ENCODE results near the gene DOCK3.
"Not testable (repeated sequence)": the region's sequence is repeated elsewhere in the genome, so short reads cannot be mapped to it uniquely, and the experiment has no call there.

DOCK3 gene

DNA sequence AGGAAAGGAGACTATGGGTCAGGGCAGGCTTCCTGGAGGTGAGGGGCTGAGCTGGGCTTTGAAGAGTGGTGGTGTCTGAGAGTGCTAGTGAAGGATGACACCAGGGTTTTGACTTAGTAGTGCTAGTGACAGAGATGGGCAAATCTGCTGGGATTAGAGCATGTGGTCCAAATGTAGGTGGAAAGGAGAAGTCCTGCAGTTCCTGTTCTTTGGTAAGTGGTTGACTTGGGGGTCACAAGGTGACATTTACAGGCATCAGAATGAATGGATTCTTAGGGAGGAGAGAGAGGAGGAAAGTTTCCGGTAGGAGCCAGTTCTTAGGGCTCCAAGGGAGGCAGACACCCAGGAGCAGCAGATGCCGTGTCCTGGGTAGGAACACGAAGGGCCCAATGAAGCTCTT is 796 bp upstream of the DOCK3 start:
- no peak overlapping the region for H3K4me3 ChIP-seq (ENCODE audit: control insufficient read depth, low read depth, low read length)
- TF ChIP-seq, protein P1, sequence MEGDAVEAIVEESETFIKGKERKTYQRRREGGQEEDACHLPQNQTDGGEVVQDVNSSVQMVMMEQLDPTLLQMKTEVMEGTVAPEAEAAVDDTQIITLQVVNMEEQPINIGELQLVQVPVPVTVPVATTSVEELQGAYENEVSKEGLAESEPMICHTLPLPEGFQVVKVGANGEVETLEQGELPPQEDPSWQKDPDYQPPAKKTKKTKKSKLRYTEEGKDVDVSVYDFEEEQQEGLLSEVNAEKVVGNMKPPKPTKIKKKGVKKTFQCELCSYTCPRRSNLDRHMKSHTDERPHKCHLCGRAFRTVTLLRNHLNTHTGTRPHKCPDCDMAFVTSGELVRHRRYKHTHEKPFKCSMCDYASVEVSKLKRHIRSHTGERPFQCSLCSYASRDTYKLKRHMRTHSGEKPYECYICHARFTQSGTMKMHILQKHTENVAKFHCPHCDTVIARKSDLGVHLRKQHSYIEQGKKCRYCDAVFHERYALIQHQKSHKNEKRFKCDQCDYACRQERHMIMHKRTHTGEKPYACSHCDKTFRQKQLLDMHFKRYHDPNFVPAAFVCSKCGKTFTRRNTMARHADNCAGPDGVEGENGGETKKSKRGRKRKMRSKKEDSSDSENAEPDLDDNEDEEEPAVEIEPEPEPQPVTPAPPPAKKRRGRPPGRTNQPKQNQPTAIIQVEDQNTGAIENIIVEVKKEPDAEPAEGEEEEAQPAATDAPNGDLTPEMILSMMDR (IDR thresholded peaks at IDR 0.05; ENCODE audit: control insufficient read depth, insufficient read depth, low read depth, low read length, missing control alignments) = no peak
- no peak for DNase-seq (ENCODE audit: low read depth)

DNA sequence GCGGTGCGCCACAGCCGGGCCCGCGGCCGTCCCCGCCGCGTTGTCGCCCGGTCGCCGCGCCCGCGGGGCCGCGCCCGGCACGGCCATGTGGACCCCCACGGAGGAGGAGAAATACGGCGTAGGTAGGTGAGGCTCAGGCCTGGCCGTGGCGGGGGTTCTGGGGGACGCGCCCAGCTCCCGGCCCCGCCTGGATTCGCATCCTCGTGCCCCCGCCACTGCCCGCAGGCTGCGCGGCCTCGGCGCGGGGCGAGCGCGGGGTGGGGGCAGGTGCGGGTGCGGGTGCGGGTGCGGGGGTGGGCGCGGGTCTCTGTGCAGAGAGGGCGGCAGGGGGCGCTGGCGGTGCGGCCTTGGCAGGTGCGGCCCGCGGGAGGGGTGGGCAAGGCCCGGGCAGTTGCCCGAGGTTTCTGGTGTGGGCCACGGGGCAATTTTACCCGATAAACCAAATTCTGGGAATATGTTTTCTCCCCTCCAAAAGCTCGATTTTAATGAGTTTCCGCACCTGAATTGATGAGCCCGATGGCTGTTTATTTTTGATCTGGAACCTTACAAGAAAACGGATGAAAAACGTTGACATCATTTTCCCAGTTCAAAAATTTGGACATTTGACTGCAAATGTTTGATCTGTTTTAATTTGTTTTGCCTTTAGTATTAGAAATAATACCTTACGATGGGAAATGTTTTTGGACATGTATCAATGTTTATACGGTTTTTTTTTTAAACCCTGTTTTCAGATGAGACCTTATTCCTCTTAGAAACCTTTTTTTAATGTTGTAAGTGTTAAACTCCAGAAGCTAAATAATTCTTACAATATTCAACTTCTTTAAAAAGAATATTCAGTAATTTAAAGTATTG is 678 bp downstream of the DOCK3 start:
- TF ChIP-seq, protein P1 (IDR thresholded peaks at IDR 0.05; ENCODE audit: control insufficient read depth, insufficient read depth, low read depth, low read length, missing control alignments) = no peak
- H3K4me3 ChIP-seq (ENCODE audit: control insufficient read depth, low read depth, low read length) = no peak overlapping the region; the same call in 1 of the 2 replicates
- DNase-seq (ENCODE audit: low read depth) = no peak

DNA sequence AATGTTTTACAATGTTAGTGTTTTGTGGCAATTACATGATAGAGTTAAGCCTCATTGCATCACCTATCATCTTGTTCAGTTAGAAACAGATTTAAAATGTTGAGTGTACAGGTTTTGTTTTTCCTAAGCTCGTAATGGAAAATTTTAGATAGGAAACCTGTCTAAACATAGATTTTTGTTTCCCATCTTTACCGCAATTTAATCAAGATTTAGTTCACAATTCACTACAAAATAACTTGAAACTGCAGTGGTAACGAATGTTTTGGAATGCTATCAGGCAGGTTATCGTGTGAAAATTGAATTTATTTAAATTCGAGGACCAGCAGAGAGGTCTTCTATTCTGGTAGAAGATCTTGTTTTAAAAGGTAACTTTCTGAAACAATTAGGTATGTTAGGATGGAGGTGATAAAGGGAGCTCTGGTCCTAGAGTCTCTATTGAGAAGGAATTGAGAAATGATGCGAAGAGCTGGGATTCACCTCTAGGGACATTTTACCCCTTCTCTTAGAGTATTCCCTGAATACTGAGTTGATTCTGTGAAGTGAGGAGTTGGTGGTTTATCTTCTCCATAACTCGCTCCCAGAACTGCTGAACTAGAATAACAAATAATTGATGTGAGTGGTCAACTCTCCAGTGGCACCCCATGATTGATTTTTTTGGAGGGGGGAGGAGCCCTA is 1.4 kb downstream of the DOCK3 start:
- TF ChIP-seq, protein P1 (IDR thresholded peaks at IDR 0.05; ENCODE audit: control insufficient read depth, insufficient read depth, low read depth, low read length, missing control alignments) = no peak
- H3K4me3 ChIP-seq (ENCODE audit: control insufficient read depth, low read depth, low read length) = no peak overlapping the region
- DNase-seq (ENCODE audit: low read depth) = no peak

DNA sequence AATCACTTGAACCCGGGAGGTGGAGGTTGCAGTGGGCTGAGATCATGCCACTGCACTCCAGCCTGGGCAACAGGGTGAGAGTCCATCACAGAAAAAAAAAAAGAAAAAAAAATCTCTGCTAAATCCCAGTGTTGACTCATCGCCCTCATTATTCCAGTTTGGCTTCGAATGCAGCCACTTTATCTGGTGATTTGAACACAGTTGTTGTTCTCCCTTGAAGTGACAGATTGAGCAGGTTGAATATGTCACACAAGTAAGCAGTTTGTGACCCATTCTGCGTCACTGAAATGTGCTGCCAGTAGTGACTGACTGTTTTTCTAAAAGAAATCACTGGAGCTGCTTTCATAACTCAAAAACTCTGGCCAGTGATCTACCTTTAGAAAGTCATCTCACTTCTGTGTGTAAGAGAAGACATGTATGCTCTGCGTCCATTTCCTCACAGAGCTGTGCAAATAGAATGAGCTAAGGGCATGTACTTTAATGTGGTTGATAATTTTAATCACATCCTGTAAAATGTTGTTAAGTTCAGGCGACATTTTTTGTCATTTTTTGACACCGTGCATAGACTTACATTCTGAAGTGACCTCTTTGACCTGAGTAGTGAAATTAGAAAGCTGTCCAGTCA is 12.5 kb downstream of the DOCK3 start:
- DNase-seq (ENCODE audit: low read depth) = no peak
- no peak overlapping the region for H3K4me3 ChIP-seq (ENCODE audit: control insufficient read depth, low read depth, low read length)
- TF ChIP-seq, protein P1 (IDR thresholded peaks at IDR 0.05; ENCODE audit: control insufficient read depth, insufficient read depth, low read depth, low read length, missing control alignments) = no peak

DNA sequence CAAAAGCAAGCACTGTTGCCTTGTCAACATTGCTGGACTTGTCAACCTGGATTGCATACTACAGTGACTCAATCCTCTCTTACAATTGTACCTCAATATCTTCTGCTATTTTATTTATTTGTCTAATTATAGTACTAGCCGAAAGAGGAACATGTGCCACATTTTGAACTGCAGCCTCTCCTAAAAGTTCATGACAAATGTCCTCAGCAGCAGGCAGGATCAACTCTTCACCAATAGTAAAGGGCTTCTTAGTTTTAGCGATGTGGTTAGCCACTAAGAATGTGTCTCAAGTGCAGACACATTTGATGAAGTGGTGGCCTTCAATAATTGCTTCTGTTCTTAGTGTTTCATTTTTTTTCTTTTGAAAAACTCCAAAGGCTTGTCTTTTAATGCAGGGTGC is 13.2 kb downstream of the DOCK3 start:
- TF ChIP-seq, protein P1 (IDR thresholded peaks at IDR 0.05; ENCODE audit: control insufficient read depth, insufficient read depth, low read depth, low read length, missing control alignments) = no peak
- H3K4me3 ChIP-seq (ENCODE audit: control insufficient read depth, low read depth, low read length) = no peak overlapping the region
- no peak for DNase-seq (ENCODE audit: low read depth)

DNA sequence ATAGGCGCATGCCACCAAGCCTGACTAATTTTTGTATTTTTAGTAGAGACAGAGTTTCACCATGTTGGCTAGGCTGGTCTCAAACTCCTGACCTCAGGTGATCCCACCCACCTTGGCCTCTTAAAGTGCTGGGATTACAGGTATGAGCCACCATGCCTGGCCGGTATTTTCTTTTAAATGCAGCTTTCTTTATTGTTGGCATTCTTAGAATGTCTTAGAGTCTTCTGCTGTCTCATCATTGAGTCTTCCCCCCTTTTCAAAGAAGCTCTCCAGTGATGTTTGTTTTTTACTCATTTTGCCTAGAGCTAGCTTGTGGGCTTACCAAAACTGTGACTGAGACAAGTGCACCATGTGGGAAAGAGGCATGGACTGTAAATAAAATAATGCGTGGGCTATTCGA is 13.9 kb downstream of the DOCK3 start:
- DNase-seq (ENCODE audit: low read depth); H3K4me3 ChIP-seq (ENCODE audit: control insufficient read depth, low read depth, low read length): not testable (repeated sequence)

DNA sequence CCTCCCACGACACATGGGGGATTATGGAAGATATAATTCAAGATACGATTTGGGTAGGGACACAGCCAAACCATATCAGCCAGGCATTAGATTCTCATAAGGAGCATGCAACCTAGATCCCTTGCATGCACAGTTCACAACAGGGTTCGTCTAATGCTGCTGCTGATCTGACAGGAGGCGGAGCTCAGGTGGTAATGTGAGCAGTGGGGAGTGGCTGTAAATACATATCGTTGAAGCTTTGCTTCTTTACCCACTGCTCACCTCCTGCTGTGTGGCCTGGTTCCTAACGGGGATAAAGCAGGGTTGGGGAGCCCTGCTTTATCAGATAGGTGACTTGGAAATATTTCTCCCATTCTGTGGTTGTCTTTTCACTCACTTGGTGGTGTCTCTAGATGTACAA is 14.8 kb downstream of the DOCK3 start:
- DNase-seq (ENCODE audit: low read depth) = no peak
- TF ChIP-seq, protein P1 (IDR thresholded peaks at IDR 0.05; ENCODE audit: control insufficient read depth, insufficient read depth, low read depth, low read length, missing control alignments) = no peak
- no peak overlapping the region for H3K4me3 ChIP-seq (ENCODE audit: control insufficient read depth, low read depth, low read length)

Data from AG09309 (cell line).